ENCODE data around the gene TP53TG3.
"Not testable (repeated sequence)": the region's sequence is repeated elsewhere in the genome, so short reads cannot be mapped to it uniquely, and the experiment has no call there.

Gene TP53TG3, protein sequence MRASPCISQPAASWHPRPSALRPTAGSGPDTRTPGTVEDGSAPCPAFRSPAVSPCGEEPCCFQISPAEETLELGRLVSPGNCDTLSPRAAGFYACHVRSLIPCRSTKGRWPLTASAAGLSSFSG

DNA sequence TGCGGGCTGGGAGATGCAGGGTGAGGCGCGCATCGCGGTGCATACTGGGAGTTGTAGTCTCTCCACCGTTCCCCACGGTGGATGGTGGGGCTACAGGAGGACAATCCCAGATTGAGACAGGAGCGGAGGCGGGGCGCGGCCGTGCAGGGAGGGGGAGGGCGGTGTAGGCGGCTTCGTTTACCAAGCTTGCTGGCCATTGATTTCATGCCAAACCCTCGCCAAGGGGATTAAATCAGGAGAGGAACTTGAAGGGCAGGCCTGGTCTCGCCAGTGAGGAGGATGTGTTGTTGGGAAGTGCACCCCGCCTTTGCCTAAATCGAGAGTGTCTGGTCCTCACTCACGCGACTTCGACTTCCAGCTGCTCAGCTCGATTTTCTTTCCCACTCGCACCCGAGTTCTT, at the start of gene TP53TG3:
Gene TP53TG3, minus strand, starts transcription at position 101 of the 400 bp plus-strand sequence. Its CDS starts 68 bp downstream, at position 33.
- not testable (repeated sequence) for DNase-seq (ENCODE audit: low read depth in 2 of 3, low spot score in 2 of 3)

DNA sequence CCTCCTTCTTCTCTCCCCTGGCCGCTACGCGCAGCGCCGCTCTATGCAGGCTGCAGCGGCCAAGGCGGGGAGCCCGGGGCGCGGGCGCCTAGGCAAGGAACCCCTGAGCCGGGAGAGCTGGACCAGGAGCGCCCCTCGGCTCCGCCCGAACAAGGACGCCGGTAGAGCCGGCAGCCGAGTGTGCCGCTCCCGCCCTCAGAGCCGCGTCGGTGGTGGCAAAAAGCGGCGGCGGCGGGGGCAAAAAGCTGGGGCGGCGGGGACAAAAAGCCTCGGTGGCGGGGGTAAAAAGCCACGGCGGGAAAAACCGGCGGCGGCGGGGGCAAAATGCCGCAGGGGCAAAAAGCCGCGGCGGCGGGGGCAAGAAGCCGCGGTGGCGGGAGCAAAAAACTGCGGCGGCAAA, 25.1 kb downstream of the TP53TG3 start:
- not testable (repeated sequence) for DNase-seq (ENCODE audit: low read depth in 2 of 3, low spot score in 2 of 3)

DNA sequence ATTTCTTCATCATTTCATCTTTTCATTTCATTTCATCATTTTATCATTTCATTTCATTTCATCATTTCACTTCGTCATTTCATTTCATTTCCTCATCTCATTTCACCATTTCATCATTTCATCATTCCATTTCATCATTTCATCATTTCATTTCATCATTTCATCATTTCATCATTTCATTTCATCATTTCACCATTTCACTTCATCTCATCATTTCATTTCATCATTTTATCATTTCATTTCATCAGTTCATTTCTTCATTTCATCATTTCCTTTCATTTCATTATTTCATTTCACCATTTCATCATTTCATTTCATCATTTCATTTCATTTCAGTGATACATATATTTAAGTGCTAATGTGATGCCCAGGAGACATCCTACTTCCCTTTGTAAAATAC, 28.4 kb downstream of the TP53TG3 start:
- not testable (repeated sequence) for DNase-seq (ENCODE audit: low read depth in 2 of 3, low spot score in 2 of 3)

DNA sequence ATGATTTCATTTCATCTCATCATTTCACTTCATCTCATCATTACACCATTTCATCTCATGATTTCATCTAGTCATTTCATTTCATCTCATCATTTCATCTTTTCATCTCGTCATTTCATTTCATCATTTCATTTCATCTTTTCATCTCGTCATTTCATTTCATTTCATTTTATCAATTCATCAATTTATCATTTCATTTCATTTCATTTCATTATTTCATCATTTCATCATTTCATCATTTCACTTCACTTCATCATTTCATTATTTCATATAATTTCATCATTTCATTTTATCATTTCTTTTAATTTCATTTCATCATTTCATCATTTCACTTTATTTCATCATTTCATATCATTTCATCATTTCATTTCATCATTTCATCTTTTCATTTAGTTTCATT, 29.2 kb downstream of the TP53TG3 start:
- not testable (repeated sequence) for DNase-seq (ENCODE audit: low read depth in 2 of 3, low spot score in 2 of 3)

DNA sequence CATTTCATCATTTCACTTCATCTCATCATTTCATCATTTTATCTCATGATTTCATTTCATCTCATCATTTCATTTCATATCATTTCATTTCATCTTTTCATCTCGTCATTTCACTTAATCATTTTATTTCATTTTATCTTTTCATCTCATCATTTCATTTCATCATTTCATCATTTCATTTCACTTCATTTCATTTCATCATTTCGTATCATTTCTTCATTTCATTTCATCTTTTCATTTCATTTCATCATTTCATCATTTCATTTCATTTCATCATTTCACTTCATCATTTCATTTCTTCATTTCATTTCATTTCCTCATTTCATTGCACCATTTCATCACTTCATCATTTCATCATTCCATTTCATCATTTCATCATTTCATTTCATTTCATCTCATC, 29.8 kb downstream of the TP53TG3 start:
- not testable (repeated sequence) for DNase-seq (ENCODE audit: low read depth in 2 of 3, low spot score in 2 of 3)

DNA sequence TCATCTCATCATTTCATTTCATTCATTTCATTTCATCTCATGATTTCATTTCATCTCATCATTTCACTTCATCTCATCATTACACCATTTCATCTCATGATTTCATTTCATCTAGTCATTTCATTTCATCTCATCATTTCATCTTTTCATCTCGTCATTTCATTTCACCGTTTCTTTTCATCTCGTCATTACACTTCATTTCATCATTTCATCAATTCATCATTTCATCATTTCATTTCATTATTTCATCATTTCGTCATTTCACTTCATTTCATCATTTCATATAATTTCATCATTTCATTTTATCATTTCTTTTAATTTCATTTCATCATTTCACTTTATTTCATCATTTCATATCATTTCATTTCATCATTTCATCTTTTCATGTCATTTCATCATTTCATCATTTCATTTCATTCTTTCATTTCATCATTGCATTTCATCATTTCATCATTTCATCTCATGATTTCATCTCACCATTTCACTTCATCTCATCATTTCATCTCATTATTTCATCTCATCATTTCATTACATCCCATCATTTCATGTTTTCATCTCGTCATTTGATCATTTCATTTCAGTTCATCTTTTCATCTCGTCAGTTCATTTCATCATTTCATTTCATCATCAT, 30.6 kb downstream of the TP53TG3 start:
- not testable (repeated sequence) for DNase-seq (ENCODE audit: low read depth in 2 of 3, low spot score in 2 of 3)

DNA sequence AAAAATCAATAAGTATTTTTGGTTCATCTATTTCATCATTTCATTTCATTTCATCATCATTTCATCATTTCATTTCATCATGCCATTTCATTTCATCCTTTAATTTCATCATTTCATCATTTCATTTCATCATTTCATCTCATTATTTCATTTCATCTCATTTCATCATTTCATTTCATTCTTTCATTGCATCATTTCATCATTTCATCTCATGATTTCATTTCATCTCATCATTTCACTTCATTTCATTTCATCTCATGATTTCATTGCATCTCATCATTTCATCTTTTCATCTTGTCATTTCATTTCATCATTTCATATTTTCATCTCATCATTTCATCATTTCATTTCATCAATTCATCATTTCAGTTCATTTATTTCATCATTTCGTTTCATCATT, 31.2 kb downstream of the TP53TG3 start:
- DNase-seq (ENCODE audit: low read depth in 2 of 3, low spot score in 2 of 3): not testable (repeated sequence)

DNA sequence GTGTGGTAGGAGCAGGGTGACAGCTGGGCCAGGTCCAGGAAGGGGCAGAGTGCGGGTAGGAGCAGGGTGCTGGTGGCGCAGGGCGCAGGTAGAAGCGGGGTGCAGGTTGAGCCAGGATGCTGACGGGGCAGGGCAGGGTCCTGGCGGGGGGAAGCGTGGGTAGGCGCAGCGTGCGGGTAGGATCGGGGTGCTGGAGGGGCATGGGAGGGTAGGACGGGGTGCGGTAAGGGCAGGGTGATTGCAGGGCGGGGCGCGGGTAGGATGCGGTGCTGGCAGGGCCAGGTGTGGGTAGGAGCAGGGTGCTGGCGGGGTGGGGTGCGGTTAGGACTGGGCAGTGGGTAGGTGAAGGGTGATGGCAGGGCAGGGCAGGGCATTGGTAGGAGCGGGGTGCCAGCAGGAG, 38.4 kb downstream of the TP53TG3 start:
- DNase-seq (ENCODE audit: low read depth in 2 of 3, low spot score in 2 of 3): not testable (repeated sequence)

DNA sequence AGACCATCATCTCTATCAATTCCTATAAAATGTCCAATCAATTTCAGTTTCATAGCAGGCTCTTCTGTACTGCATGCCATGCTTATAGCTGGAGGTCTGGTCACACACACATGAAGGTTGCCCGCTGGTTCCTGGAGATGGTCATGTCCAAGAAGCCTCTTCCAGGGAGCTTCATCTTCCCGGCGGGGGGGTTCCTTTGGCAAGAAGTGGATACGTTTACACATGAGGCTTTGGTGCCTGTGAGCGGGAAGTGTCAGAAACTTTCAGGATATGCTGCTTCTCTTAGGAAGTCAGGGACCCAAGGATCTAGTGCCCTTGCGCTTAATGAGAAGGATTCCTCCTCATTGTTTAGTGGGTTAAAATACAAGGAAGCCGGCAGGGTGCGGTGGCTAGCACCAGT, 43.9 kb downstream of the TP53TG3 start:
- DNase-seq (ENCODE audit: low read depth in 2 of 3, low spot score in 2 of 3): not testable (repeated sequence)
